Ovary (tissue), 9 donors: ENCODE measurements around the gene IPO7. TPM values are rescaled to one million over a fixed set of nuclear protein-coding genes. Genes with fewer than 3 reads are reported as not detected.
"Not testable (repeated sequence)": the region's sequence is repeated elsewhere in the genome, so short reads cannot be mapped to it uniquely, and the experiment has no call there.

Source experiments
- DNase-seq, 5 donors: peaks; one replicate each; pipeline ENCODE4 v3.0.0-alpha.2; 2019 to 2020
- H3K27ac ChIP-seq, 2 donors: fragments of 200-600 bp; one replicate each; pipeline versions ENCODE4 v1.5.1 to v1.8.0; 2019 to 2022
- H3K27me3 ChIP-seq: fragments of 200-600 bp; one replicate; pipeline ENCODE4 v1.8.0; 2022
- H3K36me3 ChIP-seq: fragments of 200-600 bp; sonication (generic); one replicate; pipeline ENCODE4 v1.5.1; 2019
- H3K4me1 ChIP-seq: one replicate; pipeline ENCODE4 v1.8.1; 2013; ENCODE audit warnings: mild to moderate bottlenecking, moderate library complexity; ENCODE audit not compliant: insufficient read depth
- H3K4me3 ChIP-seq: fragments of 200-600 bp; sonication (generic); one replicate; pipeline ENCODE4 v1.5.1; 2017
- H3K9me3 ChIP-seq, 2 donors: fragments of 200-600 bp in 1 of 2; sonication (generic) in 1 of 2; one replicate each; pipeline versions ENCODE4 v1.5.1 to v1.8.1; 2013 to 2019; ENCODE audit warnings: mild to moderate bottlenecking in 1 of 2, moderate library complexity in 1 of 2
- CTCF ChIP-seq, 3 donors: fragments of 450-650 bp in 2 of 3; fragments of 200-600 bp in 1 of 3; IDR thresholded peaks; one replicate each; pipeline versions ENCODE4 v1.5.1 to v1.8.0; 2016 to 2022; ENCODE audit warnings: antibody characterized with exemption in 3 of 3, mild to moderate bottlenecking in 1 of 3
- EP300 ChIP-seq: sonication (generic); formaldehyde crosslinking; IDR thresholded peaks from one replicate; pipeline ENCODE4 v1.6.1; 2017; ENCODE audit warnings: antibody characterized with exemption
- POLR2A ChIP-seq: fragments of 450-650 bp; IDR thresholded peaks from one replicate; pipeline ENCODE4 v1.6.1; 2017; ENCODE audit warnings: antibody characterized with exemption, mild to moderate bottlenecking, moderate library complexity
- WGBS, 3 donors: extraction: QIAGEN DNeasy Blood & Tissue Kit in 1 of 3; methylation state at CpG; one replicate each; pipeline versions ENCODE4 v1.1.5 to v1.1.7; 2013 to 2017; 5-methylcytosine and 5-hydroxymethylcytosine counted together
- intact Hi-C, 4 donors: fragments of 100-400 bp; cut with DNase I; formaldehyde crosslinking; loops; one replicate each; pipeline versions ENCODE4 v1.11.0 to v1.15.1; 2022 to 2023
- polyA plus RNA-seq, 2 donors: library from polyadenylated mRNA; stranded (reverse); fragments of 200-250 nt in 1 of 2; fragments of 350-450 nt in 1 of 2; fragmentation: Illumina TruSeq in 1 of 2; extraction: RNeasy Lipid Tissue Mini Kit (QIAGEN cat#74804) in 1 of 2; gene quantifications; one replicate each; pipeline ENCODE4 v1.2.3, GENCODE V29; 2013 to 2014
- total RNA-seq, 7 donors: library from RNA; depleted of rRNA in 2 of 7; stranded (reverse); fragments of >200 nt in 2 of 7; fragmentation: NEBNext Ultra II Directional in 3 of 7; extraction: Animal tissue kit (Norgen Biotek cat#: 25700) in 3 of 7; gene quantifications; one replicate each; pipeline versions ENCODE4 v1.1.0 to v1.2.4, GENCODE V29; 2016 to 2023
- donor health status: DM: no; HTN: no; CAD: no; lungs with moderate emphysema.
- donor health status: DM: no; HTN: no; CAD: no.
- donor health status: Bipolar disorder and iron deficiency.
- donor health status: DM: yes; HTN: yes; CAD: no.
- donor health status: DM: no; HTN: no; CAD: no.
- donor health status: DM: yes; HTN: yes; CAD: no.

IPO7 gene
- total and polyA plus RNA-seq, 9 donors: 32.3 to 122 (median 100) TPM

- H3K27me3 ChIP-seq: no peaks in the 10 kb centered on the region
- H3K27ac ChIP-seq: no peak overlapping the region
- no peak overlapping the region for H3K4me3 ChIP-seq
- DNase-seq: no peak
- intact Hi-C loops: no loop called here
- H3K9me3 ChIP-seq: no peaks in the 10 kb centered on the region
- peaks cover 2% of the 10 kb centered on the region for H3K4me1 ChIP-seq
- TF ChIP-seq EP300: no peak
- no peak for TF ChIP-seq POLR2A
- TF ChIP-seq CTCF (IDR thresholded peaks at IDR 0.05): no peak
- H3K36me3 ChIP-seq: no peaks in the 10 kb centered on the region
Measured at GRCh38 chr11:9399466-9399865, 15.0 kb downstream of the IPO7 start.

GRCh38 chr11:9401884-9402283 is 17.4 kb downstream of the IPO7 start:
- H3K4me1 ChIP-seq, H3K27ac ChIP-seq, H3K4me3 ChIP-seq, DNase-seq, H3K36me3 ChIP-seq, H3K27me3 ChIP-seq, H3K9me3 ChIP-seq, intact Hi-C loops: not testable (repeated sequence)
- WGBS, 3 donors: 73 to 83% (median 77%) methylated on average over 8 of the region's 8 CpGs

- H3K36me3 ChIP-seq: no peaks in the 10 kb centered on the region
- no peaks in the 10 kb centered on the region for H3K27me3 ChIP-seq
- H3K27ac ChIP-seq: no peak overlapping the region
- no peaks in the 10 kb centered on the region for H3K9me3 ChIP-seq
- 76 to 91% (median 83%) methylated on average over 1 of the region's 1 CpG for WGBS, 3 donors
- no peak for DNase-seq
- TF ChIP-seq EP300: no peak
- no peak for TF ChIP-seq CTCF (IDR thresholded peaks at IDR 0.05)
- TF ChIP-seq POLR2A: no peak
- H3K4me3 ChIP-seq: no peak overlapping the region
- H3K4me1 ChIP-seq: no peaks in the 10 kb centered on the region
- intact Hi-C loops: no loop called here
Measured at GRCh38 chr11:9428706-9429105, 44.3 kb downstream of the IPO7 start.

GRCh38 chr11:9438611-9439010 is 54.2 kb downstream of the IPO7 start:
- Histone ChIP-seq H3K4me3 (no peak overlapping the region), H3K36me3 (no peaks in the 10 kb centered on the region), H3K27ac (no peak overlapping the region), H3K27me3 (no peaks in the 10 kb centered on the region), H3K9me3 (no peaks in the 10 kb centered on the region), H3K4me1 (no peaks in the 10 kb centered on the region)
- 84 to 90% (median 88%) methylated on average over 4 of the region's 4 CpGs for WGBS, 3 donors
- DNase-seq: no peak
- intact Hi-C loops: no loop called here
- TF ChIP-seq CTCF (IDR thresholded peaks at IDR 0.05) (no peak), EP300 (no peak), POLR2A (no peak)

- Histone ChIP-seq H3K4me1 (no peaks in the 10 kb centered on the region), H3K27ac (no peak overlapping the region), H3K36me3 (no peaks in the 10 kb centered on the region), H3K27me3 (no peaks in the 10 kb centered on the region), H3K4me3 (no peak overlapping the region), H3K9me3 (no peaks in the 10 kb centered on the region)
- 35 to 62% (median 59%) methylated on average over 4 of the region's 4 CpGs for WGBS, 3 donors
- intact Hi-C loops: no loop called here
- TF ChIP-seq EP300 (no peak), POLR2A (no peak), CTCF (IDR thresholded peaks at IDR 0.05) (no peak)
- no peak for DNase-seq
Measured at GRCh38 chr11:9446230-9446629, 61.8 kb downstream of the IPO7 start.
